GM20000 (cell line): ENCODE data around the gene PRUNE2.

Experiments
- DNase-seq: peaks from one replicate; pipeline ENCODE4 v3.0.0; 2012; ENCODE audit warnings: low spot score
- TF ChIP-seq, protein P1 (sequence below): IDR thresholded peaks from 2 replicates; pipeline ENCODE4 v1.5.1; 2012; ENCODE audit warnings: mild to moderate bottlenecking, control low read depth; ENCODE audit errors: extremely low read depth, missing control alignments

The PRUNE2 gene

DNA sequence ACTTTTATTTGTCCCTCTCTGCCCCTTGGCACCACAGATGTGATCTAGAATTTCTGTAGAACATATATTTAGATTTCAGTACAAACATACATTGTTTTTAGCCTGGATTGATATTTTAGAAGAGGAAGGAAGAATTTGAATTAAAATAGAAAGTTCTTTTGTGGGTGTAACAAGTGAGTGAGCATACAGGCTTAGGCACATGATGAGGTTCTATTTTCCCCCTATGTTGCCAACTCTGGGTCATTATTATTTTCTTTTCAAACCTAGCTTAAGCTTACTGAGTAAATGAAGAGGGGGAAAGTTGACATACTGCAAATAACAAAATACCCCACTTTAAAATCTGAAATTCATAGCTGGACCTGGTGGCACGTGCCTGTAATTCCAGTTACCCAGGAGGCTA is 344.0 kb downstream of the PRUNE2 start:
- no peak for DNase-seq
- TF ChIP-seq, protein P1, sequence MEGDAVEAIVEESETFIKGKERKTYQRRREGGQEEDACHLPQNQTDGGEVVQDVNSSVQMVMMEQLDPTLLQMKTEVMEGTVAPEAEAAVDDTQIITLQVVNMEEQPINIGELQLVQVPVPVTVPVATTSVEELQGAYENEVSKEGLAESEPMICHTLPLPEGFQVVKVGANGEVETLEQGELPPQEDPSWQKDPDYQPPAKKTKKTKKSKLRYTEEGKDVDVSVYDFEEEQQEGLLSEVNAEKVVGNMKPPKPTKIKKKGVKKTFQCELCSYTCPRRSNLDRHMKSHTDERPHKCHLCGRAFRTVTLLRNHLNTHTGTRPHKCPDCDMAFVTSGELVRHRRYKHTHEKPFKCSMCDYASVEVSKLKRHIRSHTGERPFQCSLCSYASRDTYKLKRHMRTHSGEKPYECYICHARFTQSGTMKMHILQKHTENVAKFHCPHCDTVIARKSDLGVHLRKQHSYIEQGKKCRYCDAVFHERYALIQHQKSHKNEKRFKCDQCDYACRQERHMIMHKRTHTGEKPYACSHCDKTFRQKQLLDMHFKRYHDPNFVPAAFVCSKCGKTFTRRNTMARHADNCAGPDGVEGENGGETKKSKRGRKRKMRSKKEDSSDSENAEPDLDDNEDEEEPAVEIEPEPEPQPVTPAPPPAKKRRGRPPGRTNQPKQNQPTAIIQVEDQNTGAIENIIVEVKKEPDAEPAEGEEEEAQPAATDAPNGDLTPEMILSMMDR, result no peak
